ENCODE measurements around the gene RTN4RL2. TPM values are rescaled to one million over a fixed set of nuclear protein-coding genes. Genes with fewer than 3 reads are reported as not detected.

The RTN4RL2 gene
- total RNA-seq, 4 donors from 2014 or later: 11.2 to 27.6 (median 17.1) TPM

- 64% methylated on average over 3 of the region's 3 CpGs for WGBS, 2 donors
- H3K27me3 ChIP-seq: no peaks in the 10 kb centered on the region
- no peaks in the 10 kb centered on the region for H3K9me3 ChIP-seq
- intact Hi-C loops (cut with DNase I): loop anchor here (5.0 kb wide), 1 partner anchor 136 kb away; no protein-coding TSS in a partner anchor
- H3K36me3 ChIP-seq: peaks cover 7 to 10% of the 10 kb centered on the region in 2 donors
- H3K27ac ChIP-seq: no peak overlapping the region
- peaks cover 11 to 16% of the 10 kb centered on the region in 2 donors for H3K4me1 ChIP-seq
- TF ChIP-seq POLR2A (IDR thresholded peaks at IDR 0.05): no peak
- TF ChIP-seq CTCF (IDR thresholded peaks at IDR 0.05): no peak
- DNase-seq: no peak
- H3K4me3 ChIP-seq (replicated peaks in 1 of 3): peak overlapping the region in 1 of 3 donors; percentile 41
These were observed 23.2 kb downstream of the RTN4RL2 start for GRCh38 chr11:57483562-57483918.

- no peak for DNase-seq
- no peaks in the 10 kb centered on the region for H3K27me3 ChIP-seq
- H3K4me3 ChIP-seq (replicated peaks in 1 of 3): no peak overlapping the region
- H3K36me3 ChIP-seq: peaks cover 9 to 12% of the 10 kb centered on the region in 2 donors
- H3K27ac ChIP-seq: no peak overlapping the region
- intact Hi-C loops (cut with DNase I): loop anchor here (5.0 kb wide), 1 partner anchor 137 kb away; no protein-coding TSS in a partner anchor
- peaks cover 11 to 16% of the 10 kb centered on the region in 2 donors for H3K4me1 ChIP-seq
- TF ChIP-seq CTCF (IDR thresholded peaks at IDR 0.05) (no peak), POLR2A (IDR thresholded peaks at IDR 0.05) (no peak)
- no peaks in the 10 kb centered on the region for H3K9me3 ChIP-seq
- 78 to 86% methylated on average over 7 of the region's 7 CpGs for WGBS, 2 donors
These were observed 23.9 kb downstream of the RTN4RL2 start for GRCh38 chr11:57484141-57484710.

GRCh38 chr11:57485217-57485990 lies 25.1 kb downstream of the RTN4RL2 start:
- H3K36me3 ChIP-seq: peaks cover 11 to 12% of the 10 kb centered on the region in 2 donors
- H3K4me3 ChIP-seq (replicated peaks in 1 of 3): no peak overlapping the region
- intact Hi-C loops (cut with DNase I): no loop called here
- DNase-seq: no peak
- H3K4me1 ChIP-seq: peaks cover 11 to 16% of the 10 kb centered on the region in 2 donors
- 88 to 89% methylated on average over 10 of the region's 10 CpGs for WGBS, 2 donors
- TF ChIP-seq CTCF (IDR thresholded peaks at IDR 0.05) (no peak), POLR2A (IDR thresholded peaks at IDR 0.05) (no peak)
- H3K27me3 ChIP-seq: no peaks in the 10 kb centered on the region
- no peaks in the 10 kb centered on the region for H3K9me3 ChIP-seq
- no peak overlapping the region for H3K27ac ChIP-seq

- TF ChIP-seq POLR2A (IDR thresholded peaks at IDR 0.05) (no peak), CTCF (IDR thresholded peaks at IDR 0.05) (no peak)
These were observed 26.9 kb downstream of the RTN4RL2 start for GRCh38 chr11:57487021-57487778.

More at GRCh38 chr11:57487021-57487778, 26.9 kb downstream of the RTN4RL2 start:
- intact Hi-C loops (cut with DNase I): no loop called here
- peaks cover 11 to 13% of the 10 kb centered on the region in 2 donors for H3K4me1 ChIP-seq
- WGBS, 2 donors: 93 to 97% methylated on average over 8 to 12 of the region's 15 CpGs
- H3K9me3 ChIP-seq: no peaks in the 10 kb centered on the region
- H3K36me3 ChIP-seq: peaks cover 11 to 12% of the 10 kb centered on the region in 2 donors
- no peaks in the 10 kb centered on the region for H3K27me3 ChIP-seq
- no peak overlapping the region for H3K4me3 ChIP-seq (replicated peaks in 1 of 3)
- no peak for DNase-seq
- H3K27ac ChIP-seq: no peak overlapping the region
